Glutamatergic neuron (in vitro differentiated cells): ENCODE results near the gene ARSG. TPM values are rescaled to one million over a fixed set of nuclear protein-coding genes. Genes with fewer than 3 reads are reported as not detected.
"Not testable (repeated sequence)": the region's sequence is repeated elsewhere in the genome, so short reads cannot be mapped to it uniquely, and the experiment has no call there.

Source experiments
- DNase-seq: peaks from one replicate; pipeline ENCODE4 v3.0.0; 2022
- H3K27ac Mint-ChIP-seq: one replicate; pipeline ENCODE4 v1.8.0; 2020; ENCODE audit warnings: mild to moderate bottlenecking, mixed read lengths, inconsistent platforms; ENCODE audit not compliant: unreplicated experiment
- H3K27me3 Mint-ChIP-seq: one replicate; pipeline ENCODE4 v1.8.0; 2020; ENCODE audit warnings: mild to moderate bottlenecking, moderate library complexity, mixed read lengths, inconsistent platforms; ENCODE audit not compliant: unreplicated experiment
- H3K36me3 Mint-ChIP-seq: one replicate; pipeline ENCODE4 v1.8.0; 2020; ENCODE audit warnings: mild to moderate bottlenecking, mixed read lengths, inconsistent platforms; ENCODE audit not compliant: unreplicated experiment
- H3K4me1 Mint-ChIP-seq: one replicate; pipeline ENCODE4 v1.8.0; 2020; ENCODE audit warnings: mild to moderate bottlenecking, low read depth, mixed read lengths, inconsistent platforms; ENCODE audit not compliant: unreplicated experiment
- H3K4me3 Mint-ChIP-seq: one replicate; pipeline ENCODE4 v1.8.0; 2020; ENCODE audit warnings: mild to moderate bottlenecking, mixed read lengths, inconsistent platforms; ENCODE audit not compliant: unreplicated experiment
- H3K9me3 Mint-ChIP-seq: one replicate; pipeline ENCODE4 v1.8.0; 2020; ENCODE audit warnings: mild to moderate bottlenecking, moderate library complexity, mixed read lengths, inconsistent platforms; ENCODE audit not compliant: unreplicated experiment
- total RNA-seq: library from RNA; stranded (reverse); fragmentation: NEBNext Ultra II Directional; extraction: Animal tissue kit (Norgen Biotek cat#: 25700); gene quantifications from one replicate; pipeline ENCODE4 v1.2.1, GENCODE V29; 2021; ENCODE audit not compliant: unreplicated experiment
- TF ChIP-seq, protein P1 (sequence below): fragments of 200-600 bp; sonication (generic); IDR thresholded peaks from one replicate; pipeline ENCODE4 v1.5.0; 2021; ENCODE audit not compliant: partially characterized antibody, unreplicated experiment

Gene ARSG
- total RNA-seq, 1 donor from 2014 or later = 1.9 TPM

- TF ChIP-seq, protein P1, sequence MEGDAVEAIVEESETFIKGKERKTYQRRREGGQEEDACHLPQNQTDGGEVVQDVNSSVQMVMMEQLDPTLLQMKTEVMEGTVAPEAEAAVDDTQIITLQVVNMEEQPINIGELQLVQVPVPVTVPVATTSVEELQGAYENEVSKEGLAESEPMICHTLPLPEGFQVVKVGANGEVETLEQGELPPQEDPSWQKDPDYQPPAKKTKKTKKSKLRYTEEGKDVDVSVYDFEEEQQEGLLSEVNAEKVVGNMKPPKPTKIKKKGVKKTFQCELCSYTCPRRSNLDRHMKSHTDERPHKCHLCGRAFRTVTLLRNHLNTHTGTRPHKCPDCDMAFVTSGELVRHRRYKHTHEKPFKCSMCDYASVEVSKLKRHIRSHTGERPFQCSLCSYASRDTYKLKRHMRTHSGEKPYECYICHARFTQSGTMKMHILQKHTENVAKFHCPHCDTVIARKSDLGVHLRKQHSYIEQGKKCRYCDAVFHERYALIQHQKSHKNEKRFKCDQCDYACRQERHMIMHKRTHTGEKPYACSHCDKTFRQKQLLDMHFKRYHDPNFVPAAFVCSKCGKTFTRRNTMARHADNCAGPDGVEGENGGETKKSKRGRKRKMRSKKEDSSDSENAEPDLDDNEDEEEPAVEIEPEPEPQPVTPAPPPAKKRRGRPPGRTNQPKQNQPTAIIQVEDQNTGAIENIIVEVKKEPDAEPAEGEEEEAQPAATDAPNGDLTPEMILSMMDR = no peak
- Mint-ChIP-seq H3K4me3 (no peak overlapping the region), H3K27ac (no peak overlapping the region), H3K27me3 (no peaks in the 10 kb centered on the region), H3K36me3 (no peaks in the 10 kb centered on the region), H3K9me3 (peaks cover 3% of the 10 kb centered on the region), H3K4me1 (peaks cover 14% of the 10 kb centered on the region)
- DNase-seq = no peak
Observed at GRCh38 chr17:68307443-68307842, 16.1 kb downstream of the ARSG start.

GRCh38 chr17:68308486-68308885 lies 17.2 kb downstream of the ARSG start:
- H3K4me1 Mint-ChIP-seq = peaks cover 11% of the 10 kb centered on the region
- not testable (repeated sequence) for H3K36me3 Mint-ChIP-seq, H3K9me3 Mint-ChIP-seq, DNase-seq, H3K27me3 Mint-ChIP-seq, H3K27ac Mint-ChIP-seq, H3K4me3 Mint-ChIP-seq

DNA sequence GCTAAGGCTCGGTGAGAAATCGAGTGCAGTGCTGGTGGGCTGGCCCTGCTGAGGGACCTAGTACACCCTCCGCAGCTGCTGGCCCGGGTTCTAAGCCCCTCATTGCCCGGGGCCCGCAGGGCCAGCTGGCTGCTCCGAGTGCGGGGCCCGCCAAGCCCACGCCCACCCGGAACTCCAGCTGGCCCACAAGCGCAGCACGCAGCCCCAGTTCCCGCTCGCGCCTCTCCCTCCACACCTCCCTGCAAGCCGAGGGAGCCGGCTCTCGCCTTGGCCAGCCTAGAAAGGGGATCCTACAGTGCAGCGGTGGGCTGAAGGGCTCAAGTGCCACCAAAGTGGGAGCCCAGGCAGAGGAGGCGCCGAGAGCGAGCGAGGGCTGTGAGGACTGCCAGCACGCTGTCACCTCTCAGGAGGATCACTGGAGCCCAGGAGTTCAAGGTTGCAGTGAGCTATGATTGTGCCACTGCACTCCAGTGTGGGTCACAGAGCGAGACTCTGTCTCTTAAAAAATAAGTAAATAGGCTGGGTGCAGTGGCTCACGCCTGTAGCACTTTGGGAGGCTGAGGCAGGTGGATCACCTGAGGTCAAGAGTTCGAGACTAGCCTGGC lies 17.9 kb downstream of the ARSG start:
- H3K4me3 Mint-ChIP-seq, H3K27me3 Mint-ChIP-seq, H3K27ac Mint-ChIP-seq, H3K36me3 Mint-ChIP-seq, H3K9me3 Mint-ChIP-seq, DNase-seq: not testable (repeated sequence)
- H3K4me1 Mint-ChIP-seq = peaks cover 11% of the 10 kb centered on the region

DNA sequence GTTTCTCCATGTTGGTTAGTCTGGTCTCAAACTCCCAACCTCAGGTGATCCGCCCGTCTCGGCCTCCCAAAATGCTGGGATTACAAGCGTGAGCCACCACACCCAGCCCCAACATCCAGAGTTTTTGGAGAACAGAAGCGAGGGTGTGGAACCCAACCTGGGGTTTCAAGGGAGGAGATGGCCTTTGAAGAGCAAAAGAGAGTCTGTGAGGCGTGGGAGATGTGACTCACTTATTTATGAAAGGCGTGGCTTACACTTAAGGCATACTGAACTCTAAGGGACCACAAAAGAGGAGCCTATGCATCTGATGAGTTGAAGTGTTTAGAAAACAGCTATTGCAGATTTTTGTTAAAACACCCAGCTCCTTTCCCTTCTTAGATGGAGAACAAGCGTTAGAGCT lies 18.9 kb downstream of the ARSG start:
- DNase-seq = no peak
- H3K27me3 Mint-ChIP-seq = no peaks in the 10 kb centered on the region
- H3K36me3 Mint-ChIP-seq = no peaks in the 10 kb centered on the region
- H3K27ac Mint-ChIP-seq = no peak overlapping the region
- peaks cover 3% of the 10 kb centered on the region for H3K9me3 Mint-ChIP-seq
- H3K4me3 Mint-ChIP-seq = no peak overlapping the region
- peaks cover 11% of the 10 kb centered on the region for H3K4me1 Mint-ChIP-seq
- TF ChIP-seq, protein P1 = no peak

DNA sequence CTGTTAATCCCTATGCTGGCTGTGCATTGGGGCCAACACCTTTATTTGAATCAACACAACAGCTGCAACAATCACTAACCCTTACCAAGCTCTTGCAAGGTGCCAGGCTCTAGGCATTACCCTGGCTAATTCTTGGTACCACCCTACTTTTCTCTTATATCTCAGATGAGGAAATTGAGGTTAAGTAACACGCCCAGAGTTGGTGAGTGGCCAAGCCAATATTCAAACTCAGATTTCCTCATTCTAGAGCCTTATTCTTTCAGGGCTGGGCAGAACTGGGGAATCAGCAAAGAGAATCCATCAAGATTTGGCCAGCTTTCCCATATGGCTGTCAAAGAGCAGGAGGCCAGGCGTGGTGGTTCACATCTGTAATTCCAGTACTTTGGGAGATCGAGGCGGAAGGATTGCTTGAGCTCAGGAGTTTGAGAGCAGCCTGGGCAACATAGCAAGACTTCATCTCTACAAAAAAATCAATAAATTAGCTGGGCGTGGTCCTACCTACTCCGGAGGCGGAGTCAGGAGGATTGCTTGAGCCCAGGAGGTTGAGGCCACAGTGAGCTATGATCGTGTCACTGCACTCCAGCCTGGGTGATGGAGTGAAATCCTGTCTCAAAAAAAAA lies 23.7 kb downstream of the ARSG start:
- no peaks in the 10 kb centered on the region for H3K36me3 Mint-ChIP-seq
- H3K27me3 Mint-ChIP-seq = peaks cover 2% of the 10 kb centered on the region

GRCh38 chr17:68315930-68316329 lies 24.6 kb downstream of the ARSG start:
- DNase-seq = no peak
- peaks cover 2% of the 10 kb centered on the region for H3K27me3 Mint-ChIP-seq
- peaks cover 3% of the 10 kb centered on the region for H3K9me3 Mint-ChIP-seq
- H3K4me3 Mint-ChIP-seq = no peak overlapping the region
- TF ChIP-seq, protein P1 = no peak
- peaks cover 13% of the 10 kb centered on the region for H3K4me1 Mint-ChIP-seq
- no peaks in the 10 kb centered on the region for H3K36me3 Mint-ChIP-seq
- H3K27ac Mint-ChIP-seq = no peak overlapping the region

More for the DNA sequence above, 23.7 kb downstream of the ARSG start:
- Mint-ChIP-seq H3K4me3 (no peak overlapping the region), H3K9me3 (peaks cover 5% of the 10 kb centered on the region), H3K4me1 (peaks cover 9% of the 10 kb centered on the region), H3K27ac (no peak overlapping the region)
- DNase-seq = no peak
- TF ChIP-seq, protein P1 = no peak
